A549 (cell line): ENCODE measurements around the gene ZNF223. TPM values are rescaled to one million over a fixed set of nuclear protein-coding genes. Genes with fewer than 3 reads are reported as not detected.
A peak's percentile ranks its signal among the peaks of the same experiment; 100 is the strongest.

Experiments used
- ATAC-seq, 2 experiments: fragments of 200-7000 bp in 1 of 2; fragments of >200 bp in 1 of 2; cut with Nextera tagmentation in 1 of 2; cut with Tn5 transposase in 1 of 2; 3 replicates each; pipeline versions ENCODE4 v1.8.0 to v1.9.1; 2018 to 2020; ENCODE audit warnings: mild to moderate bottlenecking in 1 of 2, moderate library complexity in 1 of 2
- CTCF ChIA-PET: fragments of 300-600 bp; sonication (Branson Sonifier 250); formaldehyde crosslinking; extraction: SDS; loops from one replicate; lab custom pipeline; 2021; ENCODE audit warnings: antibody characterized with exemption, inconsistent platforms; lab: Yijun Ruan, JAX
- POLR2A ChIA-PET: fragments of 350-600 bp; formaldehyde crosslinking; extraction: SDS; loops from one replicate; lab custom pipeline; 2021; ENCODE audit warnings: antibody characterized with exemption, inconsistent platforms; lab: Yijun Ruan, JAX
- DNase-seq, 2 experiments: peaks; one replicate each; pipeline versions ENCODE4 v3.0.0 to v3.0.0-alpha.2; 2011 to 2016; ENCODE audit warnings: low read depth in 1 of 2, low spot score in 1 of 2
- FAIRE-seq: peaks from 2 replicates; lab custom pipeline; 2011; peaks lifted over from hg19 to GRCh38; lab: Jason Lieb, UNC
- H3K27ac ChIP-seq, 2 experiments: fragments of >200 bp; sonication (Bioruptor Twin); formaldehyde crosslinking; 3 replicates each; pipeline ENCODE4 v1.5.1; 2016 to 2017
- H3K4me1 ChIP-seq: fragments of >200 bp; sonication (Bioruptor Twin); formaldehyde crosslinking; 3 replicates; pipeline ENCODE4 v1.6.1; 2016
- H3K4me2 ChIP-seq: fragments of >200 bp; sonication (Bioruptor Twin); formaldehyde crosslinking; 3 replicates; pipeline ENCODE4 v1.6.1; 2016
- H3K4me3 ChIP-seq: fragments of >200 bp; sonication (Bioruptor Twin); formaldehyde crosslinking; 3 replicates; pipeline ENCODE4 v1.5.1; 2016
- H3K9me3 ChIP-seq: fragments of >200 bp; sonication (Bioruptor Twin); formaldehyde crosslinking; 3 replicates; pipeline ENCODE4 v1.6.1; 2016
- BHLHE40 ChIP-seq: IDR thresholded peaks from 2 replicates; pipeline ENCODE4 v1.6.1; 2012; ENCODE audit warnings: low read depth, low read length, inconsistent platforms
- CBX2 ChIP-seq: fragments of 200-600 bp; sonication (generic); IDR thresholded peaks from 2 replicates; pipeline ENCODE4 v1.6.1; 2016; ENCODE audit warnings: low read depth, mild to moderate bottlenecking, borderline replicate concordance
- CEBPB ChIP-seq, 2 experiments: fragments of >200 bp in 1 of 2; sonication (Bioruptor Twin) in 1 of 2; formaldehyde crosslinking in 1 of 2; IDR thresholded peaks; 2 replicates each; pipeline ENCODE4 v1.6.1; 2012 to 2016
- CHD4 ChIP-seq: fragments of 200-600 bp; sonication (generic); IDR thresholded peaks from 2 replicates; pipeline ENCODE4 v1.6.1; 2016; ENCODE audit warnings: antibody characterized with exemption, mild to moderate bottlenecking, borderline replicate concordance
- EHF ChIP-seq: fragments of 250-450 bp; sonication (Bioruptor Pico); IDR thresholded peaks from 2 replicates; pipeline ENCODE4 v1.5.0; 2020; ENCODE audit warnings: mild to moderate bottlenecking
- ESRRA ChIP-seq: fragments of 150-350 bp; IDR thresholded peaks from 2 replicates; pipeline ENCODE4 v1.6.1; 2014; ENCODE audit warnings: mild to moderate bottlenecking, low read length, borderline replicate concordance
- FOSB ChIP-seq: fragments of 250-450 bp; sonication (Bioruptor Pico); IDR thresholded peaks from 2 replicates; pipeline ENCODE4 v1.5.0; 2020; ENCODE audit warnings: mild to moderate bottlenecking, moderate library complexity
- HDAC2 ChIP-seq: fragments of 200-600 bp; sonication (generic); IDR thresholded peaks from 2 replicates; pipeline ENCODE4 v1.6.1; 2016
- HOXA7 ChIP-seq: fragments of 250-450 bp; sonication (Bioruptor Pico); IDR thresholded peaks from 2 replicates; pipeline ENCODE4 v1.5.0; 2020; ENCODE audit warnings: mild to moderate bottlenecking, moderate library complexity
- JUN ChIP-seq, 2 experiments: fragments of >200 bp; sonication (Bioruptor Twin); formaldehyde crosslinking; IDR thresholded peaks; 2 replicates in 1 of 2; 3 replicates in 1 of 2; pipeline ENCODE4 v1.6.1; 2016 to 2017
- KDM1A ChIP-seq: fragments of 200-600 bp; sonication (generic); IDR thresholded peaks from 2 replicates; pipeline ENCODE4 v1.6.1; 2016; ENCODE audit warnings: low read depth, mild to moderate bottlenecking
- KDM5A ChIP-seq: fragments of 200-600 bp; sonication (generic); IDR thresholded peaks from 2 replicates; pipeline ENCODE4 v1.6.1; 2016; ENCODE audit warnings: antibody characterized with exemption, mild to moderate bottlenecking
- MAFK ChIP-seq: fragments of 450-650 bp; IDR thresholded peaks from 2 replicates; pipeline ENCODE4 v1.6.1; 2014; ENCODE audit not compliant: partially characterized antibody
- MAZ ChIP-seq: fragments of 150-350 bp; IDR thresholded peaks from 2 replicates; pipeline ENCODE4 v1.6.1; 2014; ENCODE audit warnings: antibody characterized with exemption, low read depth, low read length, borderline replicate concordance
- PHF8 ChIP-seq: fragments of 200-600 bp; sonication (generic); IDR thresholded peaks from 2 replicates; pipeline ENCODE4 v1.6.1; 2016; ENCODE audit warnings: low read depth, mild to moderate bottlenecking, antibody characterized with exemption, moderate library complexity, borderline replicate concordance
- POLR2A ChIP-seq: IDR thresholded peaks from 2 replicates; pipeline ENCODE4 v1.6.1; 2012; ENCODE audit warnings: mild to moderate bottlenecking, low read length
- RAD21 ChIP-seq, 2 experiments: fragments of >200 bp in 1 of 2; sonication (Bioruptor Twin) in 1 of 2; formaldehyde crosslinking in 1 of 2; IDR thresholded peaks in 1 of 2; conservative IDR thresholded peaks in 1 of 2; 2 replicates in 1 of 2; 3 replicates in 1 of 2; pipeline ENCODE4 v1.6.1; 2012 to 2018; ENCODE audit warnings: inconsistent platforms in 1 of 2
- RARB ChIP-seq: fragments of 250-450 bp; sonication (Bioruptor Pico); IDR thresholded peaks from 2 replicates; pipeline ENCODE4 v1.8.0; 2021; ENCODE audit warnings: mild to moderate bottlenecking, moderate library complexity
- RFX5 ChIP-seq: fragments of 450-650 bp; IDR thresholded peaks from 2 replicates; pipeline ENCODE4 v1.7.1; 2014; ENCODE audit warnings: antibody characterized with exemption, mild to moderate bottlenecking, moderate library complexity
- TP53 ChIP-seq: fragments of 250-450 bp; sonication (Bioruptor Pico); IDR thresholded peaks from 2 replicates; pipeline ENCODE4 v1.5.0; 2021; ENCODE audit warnings: mild to moderate bottlenecking, moderate library complexity
- ZSCAN20 ChIP-seq: fragments of 250-450 bp; sonication (Bioruptor Pico); IDR thresholded peaks from 2 replicates; pipeline ENCODE4 v1.8.0; 2022; ENCODE audit warnings: mild to moderate bottlenecking, moderate library complexity
- WGBS: methylation state at CpG from one replicate; pipeline ENCODE4 v1.1.6; 2017; ENCODE audit errors: missing lambda C conversion rate; 5-methylcytosine and 5-hydroxymethylcytosine counted together
- polyA plus RNA-seq, 4 experiments: library from polyadenylated mRNA; depleted of rRNA in 3 of 4; stranded (reverse); fragments of >200 nt; fragmentation: RNase III in 1 of 4; extraction: RNeasy Plus Mini Kit Qiagen cat#74134 plus additional on column Dnase treatment in 1 of 4; gene quantifications; 2 replicates in 3 of 4; 3 replicates in 1 of 4; pipeline ENCODE4 v1.2.3, GENCODE V29; 2011 to 2017
- TF ChIP-seq, protein P1 (sequence below): IDR thresholded peaks from 2 replicates; pipeline ENCODE4 v1.6.1; 2012
- TF ChIP-seq, protein P2 (sequence below): IDR thresholded peaks from 2 replicates; pipeline ENCODE4 v1.6.1; 2012
- TF ChIP-seq, protein P3 (sequence below): fragments of 150-350 bp; IDR thresholded peaks from 2 replicates; pipeline ENCODE4 v1.6.1; 2014; ENCODE audit warnings: low read depth, mild to moderate bottlenecking, low read length

ZNF223 gene
- polyA plus RNA-seq, 2 of the 4 experiments (the other 2 are of a cell fraction), result 2.2 to 5.2 TPM

DNA sequence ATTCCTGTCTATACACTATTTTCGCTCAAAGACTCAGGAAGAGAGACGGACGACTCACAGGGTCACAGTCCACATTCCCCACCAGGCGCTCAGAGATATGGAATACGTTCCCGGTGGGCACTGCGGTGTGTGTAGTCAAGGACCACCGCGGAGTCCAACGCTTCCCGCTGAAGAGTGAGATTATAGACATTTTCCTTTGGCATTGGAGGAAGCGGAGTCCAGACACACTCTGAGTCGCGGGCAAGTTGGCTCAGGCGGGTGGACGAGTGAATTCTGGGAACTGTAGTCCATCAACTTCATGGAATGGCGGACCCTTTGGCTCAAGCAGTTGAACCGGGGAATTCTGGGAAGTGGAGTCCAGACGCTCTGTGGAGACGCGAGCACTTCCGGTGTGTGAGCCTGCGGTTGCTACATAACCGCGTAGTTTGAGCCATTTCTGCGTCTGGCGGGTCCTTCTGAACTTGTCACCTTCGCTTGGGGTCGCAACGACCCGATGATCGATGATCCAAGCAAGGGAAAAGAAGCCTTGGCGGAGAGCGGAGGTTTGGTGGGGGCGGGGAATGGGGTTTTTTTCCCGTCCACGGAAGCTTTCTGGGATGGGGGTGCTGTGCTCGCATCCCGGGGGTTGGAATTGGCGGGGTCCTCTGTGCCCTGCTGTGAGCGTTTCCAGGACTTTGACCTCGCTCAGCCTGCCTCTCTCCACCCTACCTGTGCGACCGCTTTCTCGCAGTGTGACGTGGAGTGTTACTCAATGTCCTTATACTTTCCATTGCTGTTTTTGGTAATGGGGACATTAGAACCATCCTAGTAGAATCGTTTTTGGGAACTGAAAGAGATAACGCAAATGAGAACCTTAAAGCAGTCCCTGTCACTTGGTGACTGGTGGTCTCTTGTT lies 49.0 kb upstream of the ZNF223 start, which contains the start of gene ZNF230:
Gene ZNF230 (plus strand): TSS at position 392 of the 895 bp plus-strand sequence. CDS start 4,122 bp downstream, outside the sequence.
- 2% methylated on average over 43 of the region's 48 CpGs for WGBS
- no peak for TF ChIP-seq HDAC2
- peak; percentile 34 to 58; a peak in 2 of 5 replicates for TF ChIP-seq JUN (IDR thresholded peaks at IDR 0.05)
- no peak for TF ChIP-seq RFX5
- TF ChIP-seq CBX2, result no peak
- TF ChIP-seq FOSB, result no peak
- peak in 1 of 2 experiments; percentile 86; a peak in 2 of 4 replicates for TF ChIP-seq CEBPB (IDR thresholded peaks at IDR 0.05)
- TF ChIP-seq KDM5A, result no peak
- TF ChIP-seq, protein P1, sequence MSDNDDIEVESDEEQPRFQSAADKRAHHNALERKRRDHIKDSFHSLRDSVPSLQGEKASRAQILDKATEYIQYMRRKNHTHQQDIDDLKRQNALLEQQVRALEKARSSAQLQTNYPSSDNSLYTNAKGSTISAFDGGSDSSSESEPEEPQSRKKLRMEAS, result peak; percentile 53
- TF ChIP-seq, protein P2, sequence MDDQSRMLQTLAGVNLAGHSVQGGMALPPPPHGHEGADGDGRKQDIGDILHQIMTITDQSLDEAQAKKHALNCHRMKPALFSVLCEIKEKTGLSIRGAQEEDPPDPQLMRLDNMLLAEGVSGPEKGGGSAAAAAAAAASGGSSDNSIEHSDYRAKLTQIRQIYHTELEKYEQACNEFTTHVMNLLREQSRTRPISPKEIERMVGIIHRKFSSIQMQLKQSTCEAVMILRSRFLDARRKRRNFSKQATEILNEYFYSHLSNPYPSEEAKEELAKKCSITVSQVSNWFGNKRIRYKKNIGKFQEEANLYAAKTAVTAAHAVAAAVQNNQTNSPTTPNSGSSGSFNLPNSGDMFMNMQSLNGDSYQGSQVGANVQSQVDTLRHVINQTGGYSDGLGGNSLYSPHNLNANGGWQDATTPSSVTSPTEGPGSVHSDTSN, result no peak
- peak; percentile 49 for TF ChIP-seq POLR2A
- TF ChIP-seq ESRRA, result no peak
- TF ChIP-seq PHF8, result peak; percentile 45; the same call in 1 of the 2 replicates
- FAIRE-seq (peak; percentile 97), ATAC-seq (peak; percentile 98 to 99), DNase-seq (peak; percentile 97 to 98)
- Histone ChIP-seq H3K4me1 (no peaks in the 10 kb centered on the region), H3K27ac (peak within 1 kb of the TSS; percentile 74 to 83), H3K4me2 (peak within 1 kb of the TSS; percentile 88), H3K4me3 (peak within 1 kb of the TSS; percentile 66), H3K9me3 (peaks cover 53% of the 10 kb centered on the region)
- ChIA-PET POLR2A (interaction anchor here (0.5 kb wide), 1 partner anchor 1000 kb away, joined by 10 read pairs; no protein-coding TSS in a partner anchor), CTCF (interaction anchor here (0.5 to 1.3 kb wide), 2 partner anchors 19 to 30 kb away, joined by 3 to 4 read pairs; partner anchors contain the start of gene ZNF155)

DNA sequence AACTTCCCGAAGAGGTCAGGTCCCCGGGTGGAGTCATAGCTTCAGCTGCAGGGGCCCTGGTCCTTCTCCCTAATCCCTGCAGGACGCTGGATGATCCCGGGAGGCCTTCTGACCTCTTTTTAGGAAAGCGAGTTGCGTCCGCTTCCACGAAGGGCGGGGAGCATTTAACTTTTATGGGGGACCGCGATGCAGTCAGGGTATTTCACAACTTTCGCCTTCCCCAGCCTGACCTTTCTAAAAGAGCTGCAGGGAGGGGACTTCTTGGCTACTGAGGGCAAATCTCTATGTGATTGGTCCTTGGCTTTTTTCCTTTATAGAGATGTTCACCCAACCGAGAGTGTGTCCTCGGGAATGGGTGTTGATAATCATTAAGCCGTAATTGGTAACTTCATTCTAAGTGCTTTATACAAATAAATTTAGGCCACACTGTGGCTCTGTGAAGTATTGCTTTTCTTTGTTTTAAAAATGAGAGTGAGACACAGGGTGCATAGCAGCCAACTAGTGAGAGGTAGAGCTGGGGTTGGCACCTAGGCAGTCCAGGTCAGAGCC lies 48.3 kb upstream of the ZNF223 start:
- ChIA-PET POLR2A (interaction anchor here (0.5 kb wide), 1 partner anchor 1000 kb away, joined by 10 read pairs; no protein-coding TSS in a partner anchor), CTCF (interaction anchor here (0.5 kb wide), 1 partner anchor 31 kb away, joined by 3 read pairs; no protein-coding TSS in a partner anchor)
- ATAC-seq (peak; percentile 51 to 53; a peak in 5 of 6 replicates), FAIRE-seq (no peak), DNase-seq (peak in 1 of 2 experiments; percentile 37)
- Histone ChIP-seq H3K4me2 (peak overlapping the region; percentile 88), H3K4me3 (peak overlapping the region; percentile 66), H3K4me1 (no peaks in the 10 kb centered on the region), H3K27ac (peak overlapping the region; percentile 74 to 83), H3K9me3 (peaks cover 54% of the 10 kb centered on the region)
- TF ChIP-seq KDM5A, result no peak
- TF ChIP-seq RARB (CRISPR knock-in tag), result no peak
- TF ChIP-seq TP53 (CRISPR knock-in tag), result no peak
- TF ChIP-seq KDM1A, result no peak
- no peak for TF ChIP-seq ESRRA
- no peak for TF ChIP-seq PHF8
- no peak for TF ChIP-seq ZSCAN20 (CRISPR knock-in tag)
- TF ChIP-seq CHD4, result no peak
- TF ChIP-seq CEBPB (IDR thresholded peaks at IDR 0.05), result no peak
- no peak for TF ChIP-seq MAZ
- no peak for TF ChIP-seq EHF
- 11% methylated on average over 15 of the region's 15 CpGs for WGBS

DNA sequence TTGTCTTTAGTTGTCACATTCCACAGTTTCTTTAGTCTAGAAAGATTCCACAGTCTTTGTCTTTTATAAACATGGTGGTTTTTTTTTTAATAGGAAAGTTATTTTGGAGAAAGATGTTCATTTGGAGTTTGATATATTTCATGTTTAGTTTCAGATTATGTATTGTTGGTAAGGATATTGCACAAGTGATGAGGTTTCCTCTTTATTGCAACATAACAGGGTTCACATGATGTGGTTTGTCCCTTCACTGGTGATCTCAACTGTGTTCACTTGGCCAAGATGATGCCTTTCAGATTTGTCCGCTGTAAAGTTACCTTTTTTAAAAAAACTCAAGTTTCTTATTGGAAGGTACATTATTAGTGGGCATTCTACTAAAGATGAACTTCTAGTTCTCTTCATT lies 45.9 kb upstream of the ZNF223 start:
- TF ChIP-seq FOSB, result no peak
- no peak for TF ChIP-seq POLR2A
- no peak for TF ChIP-seq RAD21 (conservative IDR thresholded peaks at IDR 0.05 in 1 of 2, IDR thresholded peaks at IDR 0.05 in 1 of 2)
- TF ChIP-seq PHF8, result no peak
- no peak for TF ChIP-seq TP53 (CRISPR knock-in tag)
- TF ChIP-seq HDAC2, result no peak
- TF ChIP-seq BHLHE40, result no peak
- no peak for TF ChIP-seq MAFK
- TF ChIP-seq, protein P3, sequence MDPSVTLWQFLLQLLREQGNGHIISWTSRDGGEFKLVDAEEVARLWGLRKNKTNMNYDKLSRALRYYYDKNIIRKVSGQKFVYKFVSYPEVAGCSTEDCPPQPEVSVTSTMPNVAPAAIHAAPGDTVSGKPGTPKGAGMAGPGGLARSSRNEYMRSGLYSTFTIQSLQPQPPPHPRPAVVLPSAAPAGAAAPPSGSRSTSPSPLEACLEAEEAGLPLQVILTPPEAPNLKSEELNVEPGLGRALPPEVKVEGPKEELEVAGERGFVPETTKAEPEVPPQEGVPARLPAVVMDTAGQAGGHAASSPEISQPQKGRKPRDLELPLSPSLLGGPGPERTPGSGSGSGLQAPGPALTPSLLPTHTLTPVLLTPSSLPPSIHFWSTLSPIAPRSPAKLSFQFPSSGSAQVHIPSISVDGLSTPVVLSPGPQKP, result no peak
- TF ChIP-seq, protein P2, result no peak
- TF ChIP-seq ZSCAN20 (CRISPR knock-in tag), result no peak
- no peak for TF ChIP-seq HOXA7 (CRISPR knock-in tag)
- Histone ChIP-seq H3K4me3 (no peak overlapping the region), H3K4me2 (no peak overlapping the region), H3K27ac (no peak overlapping the region), H3K9me3 (peaks cover 59% of the 10 kb centered on the region), H3K4me1 (no peaks in the 10 kb centered on the region)
- FAIRE-seq (no peak), ATAC-seq (no peak), DNase-seq (no peak)
- CTCF ChIA-PET, result no interaction called here
- POLR2A ChIA-PET, result no interaction called here
- 92% methylated on average over 1 of the region's 1 CpG for WGBS
